Measurements from ENCODE around the gene EPHB1. TPM values are rescaled to one million over a fixed set of nuclear protein-coding genes. Genes with fewer than 3 reads are reported as not detected.
A peak's percentile ranks its signal among the peaks of the same experiment; 100 is the strongest.

Gene EPHB1
- polyA plus RNA-seq, 3 donors, result 0.06 to 0.55 TPM; not detected in 1

DNA sequence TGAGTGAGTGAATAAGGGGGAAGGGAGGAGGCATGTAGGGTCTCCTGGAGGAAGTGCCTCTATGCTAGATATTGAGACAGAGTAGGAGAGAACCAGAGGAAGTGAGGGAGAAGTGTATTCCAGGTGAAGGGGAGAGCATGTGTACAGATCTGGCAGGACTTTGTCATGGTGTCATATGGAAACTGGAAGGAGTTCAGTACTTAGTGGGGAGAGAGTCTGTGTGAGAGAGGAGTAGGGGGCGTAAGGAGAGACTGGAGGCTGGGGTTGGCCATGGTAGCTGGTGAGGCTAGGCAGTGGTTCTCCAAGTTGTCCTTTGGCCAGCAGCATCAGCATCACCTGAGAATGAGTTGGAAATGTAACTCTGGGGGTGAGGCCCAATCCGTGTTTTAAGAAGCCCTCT, 29.6 kb upstream of the EPHB1 start:
- intact Hi-C loops (cut with micrococcal nuclease), result no loop called here
- H3K4me1 Mint-ChIP-seq, result no peaks in the 10 kb centered on the region
- no peaks in the 10 kb centered on the region for H3K79me2 ChIP-seq (ENCODE audit: insufficient read depth, low read length)
- no peaks in the 10 kb centered on the region for H3K4me1 ChIP-seq (ENCODE audit: control insufficient read depth in 1 of 2, insufficient read depth in 2 of 2, low read length in 2 of 2)
- no peak for DNase-seq
- no peaks in the 10 kb centered on the region for H3K36me3 Mint-ChIP-seq
- H2AFZ ChIP-seq (ENCODE audit: insufficient read depth, low read depth, low read length, poor library complexity, severe bottlenecking), result no peak overlapping the region
- H3K4me2 ChIP-seq (replicated peaks; ENCODE audit: extremely low read depth, low read length, poor library complexity, severe bottlenecking), result no peak overlapping the region
- H3K27ac Mint-ChIP-seq, result peak overlapping the region in 1 of 7 donors; percentile 23
- H3K27me3 ChIP-seq (ENCODE audit: control insufficient read depth in 2 of 2, insufficient read depth in 2 of 2, low read length in 2 of 2), result no peaks in the 10 kb centered on the region
- H3K27ac ChIP-seq (ENCODE audit: low read depth in 1 of 2, low read length in 2 of 2), result no peak overlapping the region
- no peak overlapping the region for H3K4me3 Mint-ChIP-seq
- H3K9me3 ChIP-seq (replicated peaks in 1 of 2; ENCODE audit: control insufficient read depth in 1 of 2, insufficient read depth in 1 of 2, low read length in 2 of 2), result no peaks in the 10 kb centered on the region
- H3K4me3 ChIP-seq (replicated peaks in 1 of 3; ENCODE audit: low read depth in 2 of 3, low read length in 3 of 3), result no peak overlapping the region
- H3K9ac ChIP-seq (ENCODE audit: insufficient read depth, low read length, poor library complexity, severe bottlenecking), result no peak overlapping the region
- H3K27me3 Mint-ChIP-seq (ENCODE audit: low read depth in 3 of 3), result peaks cover 0 to 2% (median 1%) of the 10 kb centered on the region in 3 donors
- TF ChIP-seq, protein P1, sequence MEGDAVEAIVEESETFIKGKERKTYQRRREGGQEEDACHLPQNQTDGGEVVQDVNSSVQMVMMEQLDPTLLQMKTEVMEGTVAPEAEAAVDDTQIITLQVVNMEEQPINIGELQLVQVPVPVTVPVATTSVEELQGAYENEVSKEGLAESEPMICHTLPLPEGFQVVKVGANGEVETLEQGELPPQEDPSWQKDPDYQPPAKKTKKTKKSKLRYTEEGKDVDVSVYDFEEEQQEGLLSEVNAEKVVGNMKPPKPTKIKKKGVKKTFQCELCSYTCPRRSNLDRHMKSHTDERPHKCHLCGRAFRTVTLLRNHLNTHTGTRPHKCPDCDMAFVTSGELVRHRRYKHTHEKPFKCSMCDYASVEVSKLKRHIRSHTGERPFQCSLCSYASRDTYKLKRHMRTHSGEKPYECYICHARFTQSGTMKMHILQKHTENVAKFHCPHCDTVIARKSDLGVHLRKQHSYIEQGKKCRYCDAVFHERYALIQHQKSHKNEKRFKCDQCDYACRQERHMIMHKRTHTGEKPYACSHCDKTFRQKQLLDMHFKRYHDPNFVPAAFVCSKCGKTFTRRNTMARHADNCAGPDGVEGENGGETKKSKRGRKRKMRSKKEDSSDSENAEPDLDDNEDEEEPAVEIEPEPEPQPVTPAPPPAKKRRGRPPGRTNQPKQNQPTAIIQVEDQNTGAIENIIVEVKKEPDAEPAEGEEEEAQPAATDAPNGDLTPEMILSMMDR (IDR thresholded peaks at IDR 0.05), result no peak
- H4K20me1 ChIP-seq (ENCODE audit: insufficient read depth, low read length), result no peaks in the 10 kb centered on the region
- H3K36me3 ChIP-seq (replicated peaks in 1 of 2; ENCODE audit: control insufficient read depth in 1 of 2, insufficient read depth in 2 of 2, low read length in 2 of 2), result no peaks in the 10 kb centered on the region
- 88% methylated on average over 2 of the region's 2 CpGs for WGBS (ENCODE audit: insufficient coverage)
- H3K9me3 Mint-ChIP-seq, result no peaks in the 10 kb centered on the region

DNA sequence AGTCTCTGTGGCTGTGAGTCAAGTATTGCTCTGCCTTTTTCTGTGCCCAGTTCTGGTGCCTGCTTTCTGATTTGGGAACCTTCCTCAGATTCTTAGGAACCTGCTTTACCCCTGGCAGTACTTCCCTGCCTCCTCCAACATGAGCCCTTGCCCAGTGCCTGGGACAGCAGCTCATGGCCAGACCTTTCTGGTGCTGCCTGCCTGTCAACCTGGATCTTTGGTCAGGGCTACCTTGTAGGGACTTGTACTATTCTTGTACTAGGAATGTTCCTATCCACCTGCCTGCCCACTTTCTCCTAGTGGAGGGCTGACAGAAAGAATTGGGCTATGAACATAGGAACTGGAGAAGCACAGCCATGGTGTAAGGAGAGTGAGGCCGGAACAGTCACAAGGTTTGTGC, 28.8 kb upstream of the EPHB1 start:
- WGBS (ENCODE audit: insufficient coverage), result 100% methylated on average over 1 of the region's 1 CpG
- no peaks in the 10 kb centered on the region for H4K20me1 ChIP-seq (ENCODE audit: insufficient read depth, low read length)
- H3K27me3 Mint-ChIP-seq (ENCODE audit: low read depth in 3 of 3), result peaks cover 0 to 2% (median 1%) of the 10 kb centered on the region in 3 donors

More for the DNA sequence above, 28.8 kb upstream of the EPHB1 start:
- no peak overlapping the region for H3K9ac ChIP-seq (ENCODE audit: insufficient read depth, low read length, poor library complexity, severe bottlenecking)
- no peaks in the 10 kb centered on the region for H3K4me1 ChIP-seq (ENCODE audit: control insufficient read depth in 1 of 2, insufficient read depth in 2 of 2, low read length in 2 of 2)
- intact Hi-C loops (cut with micrococcal nuclease), result no loop called here
- TF ChIP-seq, protein P1 (IDR thresholded peaks at IDR 0.05), result no peak
- H3K4me2 ChIP-seq (replicated peaks; ENCODE audit: extremely low read depth, low read length, poor library complexity, severe bottlenecking), result no peak overlapping the region
- no peak overlapping the region for H2AFZ ChIP-seq (ENCODE audit: insufficient read depth, low read depth, low read length, poor library complexity, severe bottlenecking)
- H3K36me3 ChIP-seq (replicated peaks in 1 of 2; ENCODE audit: control insufficient read depth in 1 of 2, insufficient read depth in 2 of 2, low read length in 2 of 2), result no peaks in the 10 kb centered on the region
- DNase-seq, result no peak
- Mint-ChIP-seq H3K27ac (no peak overlapping the region), H3K36me3 (no peaks in the 10 kb centered on the region), H3K4me1 (no peaks in the 10 kb centered on the region), H3K9me3 (peaks cover 0 to 4% (median 2%) of the 10 kb centered on the region in 7 donors), H3K4me3 (no peak overlapping the region)
- H3K79me2 ChIP-seq (ENCODE audit: insufficient read depth, low read length), result no peaks in the 10 kb centered on the region
- no peaks in the 10 kb centered on the region for H3K27me3 ChIP-seq (ENCODE audit: control insufficient read depth in 2 of 2, insufficient read depth in 2 of 2, low read length in 2 of 2)
- no peaks in the 10 kb centered on the region for H3K9me3 ChIP-seq (replicated peaks in 1 of 2; ENCODE audit: control insufficient read depth in 1 of 2, insufficient read depth in 1 of 2, low read length in 2 of 2)
- no peak overlapping the region for H3K27ac ChIP-seq (ENCODE audit: low read depth in 1 of 2, low read length in 2 of 2)
- no peak overlapping the region for H3K4me3 ChIP-seq (replicated peaks in 1 of 3; ENCODE audit: low read depth in 2 of 3, low read length in 3 of 3)
